Eye (tissue), 1 donor: Measurements from ENCODE around the gene RAB26.

Experiments used
- DNase-seq: peaks from one replicate; pipeline ENCODE4 v3.0.0-alpha.2; 2015

Gene RAB26

GRCh38 chr16:2163211-2163881, 14.9 kb downstream of the RAB26 start:
- DNase-seq = no peak

- DNase-seq = no peak
Observed at GRCh38 chr16:2165861-2166260, 17.4 kb downstream of the RAB26 start.

DNA sequence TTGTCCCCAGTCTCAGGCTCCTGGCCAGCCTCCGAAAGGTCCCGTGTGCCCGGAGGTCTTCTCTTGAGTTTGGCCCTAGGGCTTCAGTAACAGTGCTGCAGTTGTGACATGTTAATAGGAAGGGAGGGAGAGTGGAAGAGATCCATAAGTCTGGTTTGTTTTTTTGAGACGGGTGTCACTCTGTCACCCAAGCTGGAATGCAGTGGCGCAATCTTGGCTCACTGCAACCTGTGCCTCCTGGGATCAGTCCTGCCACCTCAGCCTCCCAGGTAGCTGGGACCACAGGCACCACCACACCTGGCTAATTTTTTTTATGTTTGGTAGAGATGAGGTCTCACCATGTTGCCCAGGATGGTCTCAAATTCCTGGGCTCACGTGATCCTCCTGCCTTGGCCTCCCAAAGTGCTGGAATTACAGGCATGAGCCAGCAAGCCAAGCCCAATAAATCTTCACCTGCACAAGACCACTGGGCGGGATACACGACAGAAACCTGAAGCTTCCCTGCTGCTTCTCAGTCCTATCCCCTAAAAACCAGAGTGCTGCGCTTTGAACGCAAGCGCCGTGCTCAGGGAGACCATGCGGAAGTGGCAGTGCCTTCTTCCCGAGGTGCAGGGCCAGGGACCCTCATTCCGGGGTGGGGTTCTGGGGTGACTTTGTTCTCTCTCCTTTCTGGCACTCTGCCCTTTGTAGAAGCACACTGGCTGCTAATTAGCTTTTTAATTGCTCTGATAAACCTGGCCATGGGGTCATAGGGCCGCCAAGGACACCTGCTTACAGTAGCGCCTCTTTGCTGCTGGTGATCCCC, 18.0 kb downstream of the RAB26 start:
- no peak for DNase-seq

DNA sequence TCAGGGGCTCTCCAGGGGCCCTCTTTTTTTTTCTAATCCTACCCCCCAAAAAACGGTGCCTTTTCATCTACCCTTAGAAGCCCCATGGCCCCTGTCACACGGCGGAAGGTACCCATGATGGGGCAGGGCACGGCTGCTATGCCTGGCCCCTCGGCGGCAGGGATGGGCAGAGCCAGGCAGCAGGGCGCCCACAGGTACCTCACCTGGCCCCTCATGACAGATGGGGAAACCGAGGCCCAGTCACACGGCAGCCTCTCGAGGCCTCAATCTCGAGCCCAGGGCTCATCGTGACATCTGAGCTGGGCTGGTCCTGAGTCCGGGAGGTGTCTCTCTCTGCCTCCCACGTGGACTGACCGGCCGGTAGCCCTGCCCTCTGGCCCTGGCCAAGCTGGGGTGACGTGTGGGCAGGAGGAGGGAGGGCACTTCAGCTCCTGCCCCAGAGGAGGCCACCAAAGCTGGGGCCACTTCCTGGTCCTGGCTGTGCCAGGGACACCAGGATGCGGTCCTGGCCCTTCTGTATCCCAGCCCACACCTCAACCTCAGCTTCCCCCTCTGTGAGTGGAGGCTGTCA, 18.7 kb downstream of the RAB26 start:
- no peak for DNase-seq

GRCh38 chr16:2170080-2170479, 21.7 kb downstream of the RAB26 start:
- DNase-seq = no peak

GRCh38 chr16:2170587-2171435, 22.4 kb downstream of the RAB26 start:
- no peak for DNase-seq

GRCh38 chr16:2171601-2172178, 23.3 kb downstream of the RAB26 start:
- no peak for DNase-seq

DNA sequence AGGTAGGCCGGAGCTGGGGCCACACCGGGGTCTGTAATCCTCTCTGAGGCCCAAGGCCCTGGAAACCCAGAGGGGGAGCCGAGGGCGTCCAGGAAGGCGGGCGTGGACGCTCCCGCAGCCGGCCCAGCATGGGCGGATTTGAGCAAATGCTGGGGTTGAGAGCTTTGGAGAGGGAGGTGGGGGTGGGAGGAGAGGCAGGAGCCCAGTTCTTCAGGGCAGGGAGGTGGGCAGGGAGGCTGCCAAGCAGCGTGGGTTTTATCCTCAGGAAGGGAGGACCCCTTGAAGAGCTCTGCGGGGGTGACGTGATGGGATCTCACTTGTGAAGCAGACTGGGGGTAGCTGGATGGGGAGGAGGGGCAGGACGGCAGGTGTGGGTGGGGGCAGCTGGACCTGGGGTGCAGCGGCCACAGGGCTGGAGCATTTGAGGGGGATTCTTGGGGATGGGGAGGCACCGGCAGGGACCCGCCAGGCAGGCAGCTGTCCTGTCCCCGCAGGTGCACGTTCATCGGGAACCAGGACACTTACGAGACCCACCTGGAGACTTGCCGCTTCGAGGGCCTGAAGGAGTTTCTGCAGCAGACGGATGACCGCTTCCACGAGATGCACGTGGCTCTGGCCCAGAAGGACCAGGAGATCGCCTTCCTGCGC, 24.4 kb downstream of the RAB26 start:
- no peak for DNase-seq

DNA sequence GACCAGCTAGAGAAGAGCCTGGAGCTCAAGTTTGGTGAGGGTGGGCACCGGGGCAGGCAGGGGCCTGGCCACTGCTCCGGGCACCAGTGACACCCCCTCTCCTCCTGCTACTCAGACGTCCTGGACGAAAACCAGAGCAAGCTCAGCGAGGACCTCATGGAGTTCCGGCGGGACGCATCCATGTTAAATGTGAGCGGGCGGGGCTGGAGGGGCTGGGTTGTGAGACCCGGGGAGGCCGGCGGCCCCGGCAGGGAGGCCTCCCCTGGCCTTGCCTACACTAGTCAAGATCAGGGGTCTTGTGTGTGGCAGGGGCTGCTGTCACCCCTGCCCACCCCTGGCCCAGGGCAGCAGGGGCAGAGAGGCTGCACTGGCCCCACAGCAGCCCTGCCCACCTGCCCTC, 24.9 kb downstream of the RAB26 start:
- DNase-seq = no peak

DNA sequence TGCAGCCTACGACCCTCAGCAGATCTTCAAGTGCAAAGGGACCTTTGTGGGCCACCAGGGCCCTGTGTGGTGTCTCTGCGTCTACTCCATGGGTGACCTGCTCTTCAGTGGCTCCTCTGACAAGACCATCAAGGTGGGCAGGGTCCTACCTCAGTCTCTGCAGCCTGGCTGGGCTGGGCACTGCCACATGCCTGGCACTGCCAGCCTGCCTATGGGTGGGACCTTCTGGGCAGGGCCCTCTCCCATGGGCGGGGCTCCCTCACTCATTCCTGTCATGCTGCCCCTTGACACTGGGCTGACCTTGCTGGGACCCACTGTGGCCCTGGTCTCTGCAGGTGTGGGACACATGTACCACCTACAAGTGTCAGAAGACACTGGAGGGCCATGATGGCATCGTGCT, 25.5 kb downstream of the RAB26 start:
- DNase-seq = no peak

GRCh38 chr16:2174396-2175131, 26.1 kb downstream of the RAB26 start:
- DNase-seq = no peak

DNA sequence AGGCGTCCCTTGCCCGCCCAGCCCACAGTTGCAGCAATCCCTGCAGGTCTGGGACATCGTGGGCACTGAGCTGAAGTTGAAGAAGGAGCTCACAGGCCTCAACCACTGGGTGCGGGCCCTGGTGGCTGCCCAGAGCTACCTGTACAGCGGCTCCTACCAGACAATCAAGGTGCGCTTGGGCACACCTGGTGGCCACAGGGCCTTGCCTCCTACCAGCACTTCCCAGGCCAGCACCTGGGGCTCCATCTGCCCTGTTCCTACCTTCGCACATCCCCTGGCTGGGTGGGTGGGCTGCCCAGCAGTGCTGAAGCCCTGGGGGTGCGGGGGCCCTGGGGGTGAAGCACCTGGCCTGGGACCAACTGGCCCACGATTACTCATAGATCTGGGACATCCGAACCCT, 27.0 kb downstream of the RAB26 start:
- no peak for DNase-seq

DNA sequence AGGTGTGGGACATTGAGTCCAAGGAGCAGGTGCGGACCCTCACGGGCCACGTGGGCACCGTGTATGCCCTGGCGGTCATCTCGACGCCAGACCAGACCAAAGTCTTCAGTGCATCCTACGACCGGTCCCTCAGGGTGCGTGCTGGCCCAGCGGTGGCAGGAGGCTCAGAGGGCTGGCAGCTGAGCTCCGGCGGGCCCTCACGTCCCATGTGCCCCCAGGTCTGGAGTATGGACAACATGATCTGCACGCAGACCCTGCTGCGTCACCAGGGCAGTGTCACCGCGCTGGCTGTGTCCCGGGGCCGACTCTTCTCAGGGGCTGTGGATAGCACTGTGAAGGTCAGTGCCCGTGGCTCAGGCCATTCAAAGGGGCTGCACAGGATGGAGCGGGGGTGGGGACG, 27.6 kb downstream of the RAB26 start:
- DNase-seq = no peak

- DNase-seq = no peak
Observed at GRCh38 chr16:2177101-2177500, 28.7 kb downstream of the RAB26 start.

DNA sequence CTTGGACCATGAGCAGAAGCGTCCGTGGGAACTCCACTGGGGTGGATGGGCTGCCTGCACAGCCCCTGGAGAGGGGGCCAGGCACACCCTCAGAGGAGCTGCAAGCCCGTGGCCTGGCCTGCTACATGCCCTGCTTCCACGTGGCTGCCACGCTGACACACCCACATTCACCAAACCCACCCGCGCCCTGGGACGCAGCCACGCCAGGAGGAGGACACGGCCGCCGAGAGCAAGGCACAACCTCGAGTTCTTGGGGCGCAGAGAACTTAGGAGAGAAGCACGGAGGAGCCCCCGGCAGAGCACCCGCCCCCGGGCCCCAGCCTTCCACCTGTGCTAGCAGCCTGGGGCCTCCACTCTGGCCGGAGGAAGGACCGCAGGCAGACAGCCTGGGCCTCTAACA, 29.1 kb downstream of the RAB26 start:
- DNase-seq = no peak

DNA sequence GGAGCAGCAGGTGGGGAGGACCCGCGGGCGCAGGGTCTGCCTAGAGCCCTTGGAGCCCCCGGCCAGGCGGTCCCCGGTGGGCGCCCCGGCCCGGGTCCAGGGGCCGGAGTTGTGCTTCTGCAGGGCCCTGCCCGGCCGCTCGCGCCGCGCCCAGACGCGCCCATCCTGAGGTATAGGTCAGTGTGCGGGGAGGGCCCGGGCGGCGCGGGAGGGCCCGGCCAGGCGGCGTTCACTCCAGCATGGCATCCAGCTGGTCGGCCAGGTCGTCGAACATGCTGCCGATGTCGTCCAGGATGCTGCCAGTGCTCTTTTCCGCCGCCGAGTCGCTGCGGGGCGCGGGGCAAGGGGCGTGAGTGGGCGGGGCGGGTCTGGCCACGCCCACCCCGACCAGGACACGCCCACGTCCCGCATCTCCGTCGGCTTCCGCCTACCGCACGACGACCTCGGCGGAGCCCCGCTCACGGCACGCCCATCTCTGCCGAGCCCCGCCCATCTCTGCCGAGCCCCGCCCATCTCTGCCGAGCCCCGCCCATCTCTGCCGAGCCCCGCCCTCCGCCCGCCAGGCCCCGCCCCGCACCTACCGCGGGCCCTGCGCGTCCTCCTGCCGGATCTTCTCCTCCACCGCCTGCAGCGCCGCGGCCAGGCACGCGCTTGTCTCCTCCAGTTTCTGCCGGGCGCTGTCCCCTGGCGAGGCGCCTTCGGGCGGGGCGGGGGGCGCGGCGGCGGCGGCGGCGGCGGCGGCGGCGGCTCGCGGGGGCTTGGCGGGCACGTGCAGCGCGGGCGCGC, 30.1 kb downstream of the RAB26 start:
- peak; percentile 63 for DNase-seq

DNA sequence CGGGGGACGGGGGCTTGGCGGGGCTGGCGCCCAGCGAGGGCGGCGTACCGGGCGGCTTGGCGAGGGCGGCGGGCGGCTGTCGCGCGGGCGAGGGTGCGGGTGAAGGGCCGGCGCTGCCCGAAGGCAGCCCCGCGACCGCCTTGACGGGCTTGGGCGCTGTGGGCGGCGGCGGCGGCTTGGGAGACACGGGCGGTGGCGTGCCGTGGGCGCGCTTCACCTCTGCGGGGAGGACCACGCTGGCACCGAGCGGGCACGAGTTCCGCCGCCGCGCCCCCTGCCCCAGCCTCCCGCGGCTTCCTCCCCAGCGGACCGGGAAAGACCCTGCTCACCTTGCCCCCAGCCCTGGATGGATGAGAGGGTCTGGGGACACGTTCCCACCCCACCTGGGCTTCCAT, 30.7 kb downstream of the RAB26 start:
- no peak for DNase-seq

DNA sequence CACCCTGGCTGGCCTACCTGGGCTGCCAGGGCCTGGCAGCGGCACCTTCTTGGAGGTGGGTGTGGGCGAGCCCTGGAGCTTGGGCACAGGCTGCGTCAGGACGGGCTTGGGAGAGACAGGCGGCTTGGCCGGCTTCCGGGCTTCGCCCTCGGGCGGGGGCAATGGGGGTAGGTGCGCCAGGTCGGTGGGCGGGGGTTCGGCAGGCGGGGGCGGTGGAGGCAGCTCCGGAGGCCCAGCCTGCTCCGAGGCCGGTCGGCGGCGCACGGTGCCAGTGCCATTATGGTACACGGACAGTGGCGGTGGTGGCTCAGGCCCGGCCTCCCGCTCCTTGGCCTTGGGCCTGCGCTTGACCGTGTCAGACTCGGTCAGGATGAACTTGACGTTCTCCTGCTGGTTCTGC, 31.2 kb downstream of the RAB26 start:
- no peak for DNase-seq

GRCh38 chr16:2180461-2180860, 32.0 kb downstream of the RAB26 start:
- no peak for DNase-seq

DNA sequence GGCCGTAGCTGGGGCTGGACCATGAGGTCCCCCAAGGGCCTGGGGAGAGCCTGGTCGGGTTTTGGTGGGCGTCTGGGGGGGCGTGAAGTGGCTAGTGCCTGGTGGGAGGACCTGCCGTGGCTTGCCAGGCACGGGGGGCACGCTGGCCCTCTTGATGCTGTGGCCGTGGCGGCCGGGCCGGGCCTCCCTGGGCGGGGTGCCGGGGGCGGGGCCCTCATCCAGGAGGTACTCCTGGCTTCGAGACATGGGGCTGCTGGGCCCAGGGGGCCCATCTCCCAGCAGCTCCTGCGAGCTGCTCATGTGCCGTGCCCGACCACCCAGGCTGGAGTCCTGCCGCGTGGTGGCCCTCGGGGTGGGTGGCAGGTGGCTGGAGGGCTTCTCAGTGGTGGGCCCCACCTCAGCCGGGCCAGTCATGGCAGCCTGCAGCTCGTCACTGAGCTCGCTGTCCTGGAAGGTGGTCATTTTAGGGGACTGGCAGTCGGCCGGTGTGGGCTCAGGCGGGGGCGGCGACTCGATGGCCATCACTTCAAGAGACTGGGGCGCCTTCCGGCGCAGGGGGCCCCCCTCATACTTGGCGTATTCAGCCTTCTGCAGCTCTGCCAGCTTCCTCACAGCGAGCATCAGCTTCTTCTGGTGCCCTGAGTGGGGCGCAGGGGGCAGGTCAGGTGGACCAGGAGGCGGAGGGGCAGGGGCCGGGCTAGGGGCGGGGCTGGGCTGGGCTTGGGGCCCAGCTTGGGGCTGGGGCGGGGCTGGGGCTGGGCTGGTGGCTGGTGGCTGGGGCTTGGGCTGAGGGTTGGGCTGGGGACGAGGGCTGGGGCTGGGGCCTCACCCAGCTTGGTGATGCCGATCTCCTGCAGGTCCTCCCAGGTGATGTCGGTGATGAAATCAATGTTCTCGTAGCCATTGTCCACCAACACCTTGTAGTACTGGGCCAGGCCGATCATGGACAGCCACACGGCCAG, 32.8 kb downstream of the RAB26 start:
- DNase-seq = no peak
